HEK293 (cell line): ENCODE measurements around the gene CCDC180.

Experiments used
- ZBTB1 ChIP-seq: fragments of 450-650 bp; formaldehyde crosslinking; IDR thresholded peaks from 2 replicates; pipeline ENCODE4 v1.5.1; 2016; ENCODE audit warnings: missing biosample characterization, missing genetic modification characterization
- ZFP37 ChIP-seq: fragments of 450-650 bp; formaldehyde crosslinking; IDR thresholded peaks from 2 replicates; pipeline ENCODE4 v1.5.1; 2016; ENCODE audit warnings: missing biosample characterization, missing genetic modification characterization
- ZNF423 ChIP-seq: fragments of 450-650 bp; formaldehyde crosslinking; IDR thresholded peaks from 2 replicates; pipeline ENCODE4 v1.5.1; 2016; ENCODE audit warnings: missing biosample characterization, missing genetic modification characterization
- ZNF510 ChIP-seq: fragments of 450-650 bp; formaldehyde crosslinking; IDR thresholded peaks from 2 replicates; pipeline ENCODE4 v1.5.1; 2018; ENCODE audit warnings: mild to moderate bottlenecking, missing genetic modification characterization, missing biosample characterization; ENCODE audit not compliant: insufficient replicate concordance
- ZNF776 ChIP-seq: fragments of 450-650 bp; formaldehyde crosslinking; IDR thresholded peaks from 2 replicates; pipeline ENCODE4 v1.5.0; 2017; ENCODE audit warnings: missing biosample characterization, missing genetic modification characterization, borderline replicate concordance
- ZNF837 ChIP-seq: fragments of 450-650 bp; formaldehyde crosslinking; IDR thresholded peaks from 2 replicates; pipeline ENCODE4 v1.5.1; 2016; ENCODE audit warnings: missing biosample characterization, missing genetic modification characterization
- ZSCAN30 ChIP-seq: fragments of 450-650 bp; IDR thresholded peaks from 2 replicates; pipeline ENCODE4 v1.5.1; 2018; ENCODE audit warnings: missing biosample characterization, mild to moderate bottlenecking, missing genetic modification characterization, moderate library complexity
- TF ChIP-seq, protein P1 (sequence below): fragments of 450-650 bp; formaldehyde crosslinking; IDR thresholded peaks from 2 replicates; pipeline ENCODE4 v1.5.1; 2016; ENCODE audit warnings: missing biosample characterization, missing genetic modification characterization, low read depth
- TF ChIP-seq, protein P2 (sequence below): fragments of 450-650 bp; formaldehyde crosslinking; IDR thresholded peaks from 2 replicates; pipeline ENCODE4 v1.5.1; 2016; ENCODE audit warnings: missing biosample characterization, missing genetic modification characterization
- TF ChIP-seq, protein P3 (sequence below): fragments of 450-650 bp; IDR thresholded peaks from 2 replicates; pipeline ENCODE4 v1.5.1; 2018; ENCODE audit warnings: missing biosample characterization, mild to moderate bottlenecking, missing genetic modification characterization
- TF ChIP-seq, protein P4 (sequence below): fragments of 450-650 bp; formaldehyde crosslinking; IDR thresholded peaks from 2 replicates; pipeline ENCODE4 v1.5.1; 2016; ENCODE audit warnings: missing biosample characterization, missing genetic modification characterization
- TF ChIP-seq, protein P5 (sequence below): IDR thresholded peaks from 2 replicates; pipeline ENCODE4 v1.6.1; 2011; ENCODE audit warnings: mild to moderate bottlenecking, low read depth, low read length, borderline replicate concordance
- TF ChIP-seq, protein P6 (sequence below): fragments of 450-650 bp; formaldehyde crosslinking; IDR thresholded peaks from 2 replicates; pipeline ENCODE4 v1.5.1; 2016; ENCODE audit warnings: missing biosample characterization, missing genetic modification characterization, low read depth

DNA sequence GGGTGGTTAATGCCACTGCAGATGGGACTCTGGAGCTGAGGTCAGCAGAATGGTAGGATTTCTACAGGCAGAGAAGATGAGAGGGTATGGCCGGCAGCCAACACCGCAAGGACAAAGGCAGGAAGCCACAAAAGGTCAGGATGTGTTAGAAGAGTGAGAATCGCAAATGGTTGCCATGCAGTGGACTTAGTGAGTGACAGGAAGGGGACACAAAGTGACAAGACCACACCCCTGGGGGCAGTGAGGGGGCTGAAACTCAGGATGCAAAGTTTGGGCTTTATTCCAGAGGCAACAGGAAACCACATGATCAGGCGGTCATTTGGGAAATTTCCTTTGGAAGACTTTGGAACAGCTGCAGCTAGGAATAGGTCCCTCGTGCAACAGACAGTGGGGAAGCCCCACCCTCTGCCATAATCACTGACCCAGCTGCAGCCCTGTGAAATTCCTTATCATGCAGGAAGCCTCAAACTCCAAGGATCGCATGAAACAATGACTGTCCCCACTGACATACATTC, 14.2 kb upstream of the CCDC180 start:
- TF ChIP-seq ZNF776 (tag by site-specific recombination): no peak
- TF ChIP-seq ZNF423 (tag by site-specific recombination): no peak
- TF ChIP-seq, protein P1, sequence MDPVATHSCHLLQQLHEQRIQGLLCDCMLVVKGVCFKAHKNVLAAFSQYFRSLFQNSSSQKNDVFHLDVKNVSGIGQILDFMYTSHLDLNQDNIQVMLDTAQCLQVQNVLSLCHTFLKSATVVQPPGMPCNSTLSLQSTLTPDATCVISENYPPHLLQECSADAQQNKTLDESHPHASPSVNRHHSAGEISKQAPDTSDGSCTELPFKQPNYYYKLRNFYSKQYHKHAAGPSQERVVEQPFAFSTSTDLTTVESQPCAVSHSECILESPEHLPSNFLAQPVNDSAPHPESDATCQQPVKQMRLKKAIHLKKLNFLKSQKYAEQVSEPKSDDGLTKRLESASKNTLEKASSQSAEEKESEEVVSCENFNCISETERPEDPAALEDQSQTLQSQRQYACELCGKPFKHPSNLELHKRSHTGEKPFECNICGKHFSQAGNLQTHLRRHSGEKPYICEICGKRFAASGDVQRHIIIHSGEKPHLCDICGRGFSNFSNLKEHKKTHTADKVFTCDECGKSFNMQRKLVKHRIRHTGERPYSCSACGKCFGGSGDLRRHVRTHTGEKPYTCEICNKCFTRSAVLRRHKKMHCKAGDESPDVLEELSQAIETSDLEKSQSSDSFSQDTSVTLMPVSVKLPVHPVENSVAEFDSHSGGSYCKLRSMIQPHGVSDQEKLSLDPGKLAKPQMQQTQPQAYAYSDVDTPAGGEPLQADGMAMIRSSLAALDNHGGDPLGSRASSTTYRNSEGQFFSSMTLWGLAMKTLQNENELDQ (tag by site-specific recombination): no peak
- TF ChIP-seq, protein P2, sequence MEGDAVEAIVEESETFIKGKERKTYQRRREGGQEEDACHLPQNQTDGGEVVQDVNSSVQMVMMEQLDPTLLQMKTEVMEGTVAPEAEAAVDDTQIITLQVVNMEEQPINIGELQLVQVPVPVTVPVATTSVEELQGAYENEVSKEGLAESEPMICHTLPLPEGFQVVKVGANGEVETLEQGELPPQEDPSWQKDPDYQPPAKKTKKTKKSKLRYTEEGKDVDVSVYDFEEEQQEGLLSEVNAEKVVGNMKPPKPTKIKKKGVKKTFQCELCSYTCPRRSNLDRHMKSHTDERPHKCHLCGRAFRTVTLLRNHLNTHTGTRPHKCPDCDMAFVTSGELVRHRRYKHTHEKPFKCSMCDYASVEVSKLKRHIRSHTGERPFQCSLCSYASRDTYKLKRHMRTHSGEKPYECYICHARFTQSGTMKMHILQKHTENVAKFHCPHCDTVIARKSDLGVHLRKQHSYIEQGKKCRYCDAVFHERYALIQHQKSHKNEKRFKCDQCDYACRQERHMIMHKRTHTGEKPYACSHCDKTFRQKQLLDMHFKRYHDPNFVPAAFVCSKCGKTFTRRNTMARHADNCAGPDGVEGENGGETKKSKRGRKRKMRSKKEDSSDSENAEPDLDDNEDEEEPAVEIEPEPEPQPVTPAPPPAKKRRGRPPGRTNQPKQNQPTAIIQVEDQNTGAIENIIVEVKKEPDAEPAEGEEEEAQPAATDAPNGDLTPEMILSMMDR (tag by site-specific recombination): no peak
- no peak for TF ChIP-seq ZSCAN30 (tag by site-specific recombination)
- no peak for TF ChIP-seq ZNF837 (tag by site-specific recombination)
- TF ChIP-seq ZFP37 (tag by site-specific recombination): no peak
- TF ChIP-seq, protein P3, sequence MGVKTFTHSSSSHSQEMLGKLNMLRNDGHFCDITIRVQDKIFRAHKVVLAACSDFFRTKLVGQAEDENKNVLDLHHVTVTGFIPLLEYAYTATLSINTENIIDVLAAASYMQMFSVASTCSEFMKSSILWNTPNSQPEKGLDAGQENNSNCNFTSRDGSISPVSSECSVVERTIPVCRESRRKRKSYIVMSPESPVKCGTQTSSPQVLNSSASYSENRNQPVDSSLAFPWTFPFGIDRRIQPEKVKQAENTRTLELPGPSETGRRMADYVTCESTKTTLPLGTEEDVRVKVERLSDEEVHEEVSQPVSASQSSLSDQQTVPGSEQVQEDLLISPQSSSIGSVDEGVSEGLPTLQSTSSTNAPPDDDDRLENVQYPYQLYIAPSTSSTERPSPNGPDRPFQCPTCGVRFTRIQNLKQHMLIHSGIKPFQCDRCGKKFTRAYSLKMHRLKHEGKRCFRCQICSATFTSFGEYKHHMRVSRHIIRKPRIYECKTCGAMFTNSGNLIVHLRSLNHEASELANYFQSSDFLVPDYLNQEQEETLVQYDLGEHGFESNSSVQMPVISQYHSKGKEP (tag by site-specific recombination): no peak
- TF ChIP-seq, protein P4, sequence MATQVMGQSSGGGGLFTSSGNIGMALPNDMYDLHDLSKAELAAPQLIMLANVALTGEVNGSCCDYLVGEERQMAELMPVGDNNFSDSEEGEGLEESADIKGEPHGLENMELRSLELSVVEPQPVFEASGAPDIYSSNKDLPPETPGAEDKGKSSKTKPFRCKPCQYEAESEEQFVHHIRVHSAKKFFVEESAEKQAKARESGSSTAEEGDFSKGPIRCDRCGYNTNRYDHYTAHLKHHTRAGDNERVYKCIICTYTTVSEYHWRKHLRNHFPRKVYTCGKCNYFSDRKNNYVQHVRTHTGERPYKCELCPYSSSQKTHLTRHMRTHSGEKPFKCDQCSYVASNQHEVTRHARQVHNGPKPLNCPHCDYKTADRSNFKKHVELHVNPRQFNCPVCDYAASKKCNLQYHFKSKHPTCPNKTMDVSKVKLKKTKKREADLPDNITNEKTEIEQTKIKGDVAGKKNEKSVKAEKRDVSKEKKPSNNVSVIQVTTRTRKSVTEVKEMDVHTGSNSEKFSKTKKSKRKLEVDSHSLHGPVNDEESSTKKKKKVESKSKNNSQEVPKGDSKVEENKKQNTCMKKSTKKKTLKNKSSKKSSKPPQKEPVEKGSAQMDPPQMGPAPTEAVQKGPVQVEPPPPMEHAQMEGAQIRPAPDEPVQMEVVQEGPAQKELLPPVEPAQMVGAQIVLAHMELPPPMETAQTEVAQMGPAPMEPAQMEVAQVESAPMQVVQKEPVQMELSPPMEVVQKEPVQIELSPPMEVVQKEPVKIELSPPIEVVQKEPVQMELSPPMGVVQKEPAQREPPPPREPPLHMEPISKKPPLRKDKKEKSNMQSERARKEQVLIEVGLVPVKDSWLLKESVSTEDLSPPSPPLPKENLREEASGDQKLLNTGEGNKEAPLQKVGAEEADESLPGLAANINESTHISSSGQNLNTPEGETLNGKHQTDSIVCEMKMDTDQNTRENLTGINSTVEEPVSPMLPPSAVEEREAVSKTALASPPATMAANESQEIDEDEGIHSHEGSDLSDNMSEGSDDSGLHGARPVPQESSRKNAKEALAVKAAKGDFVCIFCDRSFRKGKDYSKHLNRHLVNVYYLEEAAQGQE (tag by site-specific recombination): no peak
- TF ChIP-seq ZBTB1: no peak
- no peak for TF ChIP-seq ZNF510 (tag by site-specific recombination)
- TF ChIP-seq, protein P5, sequence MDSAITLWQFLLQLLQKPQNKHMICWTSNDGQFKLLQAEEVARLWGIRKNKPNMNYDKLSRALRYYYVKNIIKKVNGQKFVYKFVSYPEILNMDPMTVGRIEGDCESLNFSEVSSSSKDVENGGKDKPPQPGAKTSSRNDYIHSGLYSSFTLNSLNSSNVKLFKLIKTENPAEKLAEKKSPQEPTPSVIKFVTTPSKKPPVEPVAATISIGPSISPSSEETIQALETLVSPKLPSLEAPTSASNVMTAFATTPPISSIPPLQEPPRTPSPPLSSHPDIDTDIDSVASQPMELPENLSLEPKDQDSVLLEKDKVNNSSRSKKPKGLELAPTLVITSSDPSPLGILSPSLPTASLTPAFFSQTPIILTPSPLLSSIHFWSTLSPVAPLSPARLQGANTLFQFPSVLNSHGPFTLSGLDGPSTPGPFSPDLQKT: no peak
- TF ChIP-seq, protein P6, sequence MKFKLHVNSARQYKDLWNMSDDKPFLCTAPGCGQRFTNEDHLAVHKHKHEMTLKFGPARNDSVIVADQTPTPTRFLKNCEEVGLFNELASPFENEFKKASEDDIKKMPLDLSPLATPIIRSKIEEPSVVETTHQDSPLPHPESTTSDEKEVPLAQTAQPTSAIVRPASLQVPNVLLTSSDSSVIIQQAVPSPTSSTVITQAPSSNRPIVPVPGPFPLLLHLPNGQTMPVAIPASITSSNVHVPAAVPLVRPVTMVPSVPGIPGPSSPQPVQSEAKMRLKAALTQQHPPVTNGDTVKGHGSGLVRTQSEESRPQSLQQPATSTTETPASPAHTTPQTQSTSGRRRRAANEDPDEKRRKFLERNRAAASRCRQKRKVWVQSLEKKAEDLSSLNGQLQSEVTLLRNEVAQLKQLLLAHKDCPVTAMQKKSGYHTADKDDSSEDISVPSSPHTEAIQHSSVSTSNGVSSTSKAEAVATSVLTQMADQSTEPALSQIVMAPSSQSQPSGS (tag by site-specific recombination): no peak
